ENCODE data around the gene AP2B1. TPM values are rescaled to one million over a fixed set of nuclear protein-coding genes. Genes with fewer than 3 reads are reported as not detected.
"Not testable (repeated sequence)": the region's sequence is repeated elsewhere in the genome, so short reads cannot be mapped to it uniquely, and the experiment has no call there.

AP2B1 gene
- polyA plus RNA-seq, 3 donors, result 23.5 to 48.2 (median 43.5) TPM

- WGBS, 3 donors, result 69 to 86% (median 85%) methylated on average over 5 of the region's 5 CpGs
- H3K27ac ChIP-seq (ENCODE audit: low read depth, low read length), result no peak overlapping the region
Measured at GRCh38 chr17:35674552-35674951, 87.4 kb downstream of the AP2B1 start.

- 89 to 96% (median 93%) methylated on average over 2 of the region's 2 CpGs for WGBS, 3 donors
- no peak overlapping the region for H3K27ac ChIP-seq (ENCODE audit: low read depth, low read length)
Measured at GRCh38 chr17:35676441-35676840, 89.3 kb downstream of the AP2B1 start.

- 79 to 94% (median 86%) methylated on average over 2 of the region's 2 CpGs for WGBS, 3 donors
- H3K27ac ChIP-seq (ENCODE audit: low read depth, low read length), result no peak overlapping the region
Measured at GRCh38 chr17:35679007-35679682, 92.0 kb downstream of the AP2B1 start.

- H3K27ac ChIP-seq (ENCODE audit: low read depth, low read length), result no peak overlapping the region
- WGBS, 3 donors, result 57 to 90% (median 65%) methylated on average over 4 of the region's 4 CpGs
Measured at GRCh38 chr17:35683591-35683990, 96.5 kb downstream of the AP2B1 start.

- no peak overlapping the region for H3K27ac ChIP-seq (ENCODE audit: low read depth, low read length)
- WGBS, 3 donors, result 79 to 87% (median 84%) methylated on average over 2 of the region's 2 CpGs
Measured at GRCh38 chr17:35684055-35684802, 97.1 kb downstream of the AP2B1 start.

GRCh38 chr17:35692512-35693210 lies 105.5 kb downstream of the AP2B1 start:
- WGBS, 3 donors, result 82 to 86% (median 85%) methylated on average over 7 of the region's 7 CpGs
- H3K27ac ChIP-seq (ENCODE audit: low read depth, low read length), result no peak overlapping the region

GRCh38 chr17:35693662-35694061 lies 106.5 kb downstream of the AP2B1 start:
- WGBS, 3 donors, result 96 to 100% (median 100%) methylated on average over 3 of the region's 3 CpGs
- no peak overlapping the region for H3K27ac ChIP-seq (ENCODE audit: low read depth, low read length)

- no peak overlapping the region for H3K27ac ChIP-seq (ENCODE audit: low read depth, low read length)
- 75 to 90% (median 90%) methylated on average over 2 of the region's 2 CpGs for WGBS, 3 donors
Measured at GRCh38 chr17:35694906-35695305, 107.8 kb downstream of the AP2B1 start.

GRCh38 chr17:35695613-35696012 lies 108.5 kb downstream of the AP2B1 start:
- H3K27ac ChIP-seq (ENCODE audit: low read depth, low read length), result no peak overlapping the region

GRCh38 chr17:35698800-35699199 lies 111.7 kb downstream of the AP2B1 start:
- 83 to 95% (median 92%) methylated on average over 2 of the region's 2 CpGs for WGBS, 3 donors
- H3K27ac ChIP-seq (ENCODE audit: low read depth, low read length), result no peak overlapping the region

More at GRCh38 chr17:35695613-35696012, 108.5 kb downstream of the AP2B1 start:
- WGBS, 3 donors, result 39 to 92% (median 84%) methylated on average over 2 of the region's 2 CpGs

GRCh38 chr17:35700150-35700549 lies 113.0 kb downstream of the AP2B1 start:
- WGBS, 3 donors, result 81 to 92% (median 84%) methylated on average over 6 of the region's 6 CpGs
- H3K27ac ChIP-seq (ENCODE audit: low read depth, low read length), result no peak overlapping the region

- 85 to 94% (median 91%) methylated on average over 5 of the region's 5 CpGs for WGBS, 3 donors
- no peak overlapping the region for H3K27ac ChIP-seq (ENCODE audit: low read depth, low read length)
Measured at GRCh38 chr17:35701491-35701890, 114.4 kb downstream of the AP2B1 start.

GRCh38 chr17:35703308-35703707 lies 116.2 kb downstream of the AP2B1 start:
- WGBS, 3 donors, result 96 to 100% (median 98%) methylated on average over 2 of the region's 2 CpGs
- not testable (repeated sequence) for H3K27ac ChIP-seq (ENCODE audit: low read depth, low read length)

GRCh38 chr17:35705230-35705629 lies 118.1 kb downstream of the AP2B1 start:
- H3K27ac ChIP-seq (ENCODE audit: low read depth, low read length), result no peak overlapping the region
- WGBS, 3 donors, result 97 to 99% (median 97%) methylated on average over 1 of the region's 1 CpG

GRCh38 chr17:35705705-35706104 lies 118.6 kb downstream of the AP2B1 start:
- 65 to 94% (median 86%) methylated on average over 5 of the region's 5 CpGs for WGBS, 3 donors
- no peak overlapping the region for H3K27ac ChIP-seq (ENCODE audit: low read depth, low read length)

GRCh38 chr17:35708149-35708548 lies 121.0 kb downstream of the AP2B1 start:
- no peak overlapping the region for H3K27ac ChIP-seq (ENCODE audit: low read depth, low read length)
- 52 to 76% (median 71%) methylated on average over 3 of the region's 3 CpGs for WGBS, 3 donors

GRCh38 chr17:35708951-35709350 lies 121.8 kb downstream of the AP2B1 start:
- H3K27ac ChIP-seq (ENCODE audit: low read depth, low read length), result no peak overlapping the region
- 8 to 47% (median 36%) methylated on average over 3 of the region's 3 CpGs for WGBS, 3 donors

- H3K27ac ChIP-seq (ENCODE audit: low read depth, low read length), result no peak overlapping the region
- 69 to 79% (median 73%) methylated on average over 3 of the region's 3 CpGs for WGBS, 3 donors
Measured at GRCh38 chr17:35709874-35710273, 122.8 kb downstream of the AP2B1 start.

- WGBS, 3 donors, result 96 to 100% (median 98%) methylated on average over 2 of the region's 2 CpGs
- no peak overlapping the region for H3K27ac ChIP-seq (ENCODE audit: low read depth, low read length)
Measured at GRCh38 chr17:35710950-35711349, 123.8 kb downstream of the AP2B1 start.

Measured in adipose tissue (tissue), 3 donors.